Testis (tissue), 2 donors: ENCODE measurements around the gene EFNA5.

Experiments
- CTCF ChIP-seq, 3 experiments: fragments of 450-650 bp in 2 of 3; fragments of 200-600 bp in 1 of 3; sonication (generic) in 1 of 3; IDR thresholded peaks; one replicate each; pipeline ENCODE4 v1.5.1; 2016 to 2019; ENCODE audit warnings: antibody characterized with exemption in 3 of 3, mild to moderate bottlenecking in 2 of 3, moderate library complexity in 1 of 3
- POLR2A ChIP-seq: fragments of 450-650 bp; IDR thresholded peaks from one replicate; pipeline ENCODE4 v1.6.1; 2017; ENCODE audit warnings: antibody characterized with exemption, mild to moderate bottlenecking, moderate library complexity

GRCh38 chr5:107618242-107618641 lies 52.5 kb downstream of the EFNA5 start:
- no peak for TF ChIP-seq CTCF (IDR thresholded peaks at IDR 0.05)
- no peak for TF ChIP-seq POLR2A
